CD4-positive, alpha-beta T cell treated with Interleukin-17A for 1 hour (primary cell): ENCODE data around the gene SLC7A10.

Experiments used
- DNase-seq: peaks from one replicate; pipeline ENCODE4 v3.0.0-alpha.2; 2020

Gene SLC7A10

GRCh38 chr19:33225458-33225926 lies at the start of gene SLC7A10:
Gene SLC7A10, minus strand, starts transcription at chr19:33225850. Its CDS starts 147 bp downstream, at chr19:33225703.
- no peak for DNase-seq

GRCh38 chr19:33274663-33275558 lies 49.3 kb upstream of the SLC7A10 start:
- DNase-seq, result no peak

- peak; percentile 28 for DNase-seq
Observed at GRCh38 chr19:33273881-33274662, 48.4 kb upstream of the SLC7A10 start.

- no peak for DNase-seq
Observed at GRCh38 chr19:33273065-33273736, 47.6 kb upstream of the SLC7A10 start.

- no peak for DNase-seq
Observed at GRCh38 chr19:33271246-33272021, 45.8 kb upstream of the SLC7A10 start.

GRCh38 chr19:33270769-33271168 lies 45.1 kb upstream of the SLC7A10 start:
- DNase-seq, result no peak

- DNase-seq, result no peak
Observed at GRCh38 chr19:33269016-33269415, 43.4 kb upstream of the SLC7A10 start.

- no peak for DNase-seq
Observed at GRCh38 chr19:33268162-33268991, 42.7 kb upstream of the SLC7A10 start.

GRCh38 chr19:33267706-33268105 lies 42.1 kb upstream of the SLC7A10 start:
- no peak for DNase-seq

- no peak for DNase-seq
Observed at GRCh38 chr19:33266974-33267484, 41.4 kb upstream of the SLC7A10 start.

- DNase-seq, result no peak
Observed at GRCh38 chr19:33264881-33265445, 39.3 kb upstream of the SLC7A10 start.

- no peak for DNase-seq
Observed at GRCh38 chr19:33263325-33264023, 37.8 kb upstream of the SLC7A10 start.

GRCh38 chr19:33261511-33262189 lies 36.0 kb upstream of the SLC7A10 start:
- DNase-seq, result no peak

- no peak for DNase-seq
Observed at GRCh38 chr19:33260628-33261418, 35.2 kb upstream of the SLC7A10 start.

- DNase-seq, result no peak
Observed at GRCh38 chr19:33259539-33259938, 33.9 kb upstream of the SLC7A10 start.

- no peak for DNase-seq
Observed at GRCh38 chr19:33257828-33258227, 32.2 kb upstream of the SLC7A10 start.

GRCh38 chr19:33256261-33256660 lies 30.6 kb upstream of the SLC7A10 start:
- no peak for DNase-seq

GRCh38 chr19:33255781-33256180 lies 30.1 kb upstream of the SLC7A10 start:
- DNase-seq, result no peak
